ENCODE measurements around the gene OVOL2.
"Not testable (repeated sequence)": the region's sequence is repeated elsewhere in the genome, so short reads cannot be mapped to it uniquely, and the experiment has no call there.

The OVOL2 gene

DNA sequence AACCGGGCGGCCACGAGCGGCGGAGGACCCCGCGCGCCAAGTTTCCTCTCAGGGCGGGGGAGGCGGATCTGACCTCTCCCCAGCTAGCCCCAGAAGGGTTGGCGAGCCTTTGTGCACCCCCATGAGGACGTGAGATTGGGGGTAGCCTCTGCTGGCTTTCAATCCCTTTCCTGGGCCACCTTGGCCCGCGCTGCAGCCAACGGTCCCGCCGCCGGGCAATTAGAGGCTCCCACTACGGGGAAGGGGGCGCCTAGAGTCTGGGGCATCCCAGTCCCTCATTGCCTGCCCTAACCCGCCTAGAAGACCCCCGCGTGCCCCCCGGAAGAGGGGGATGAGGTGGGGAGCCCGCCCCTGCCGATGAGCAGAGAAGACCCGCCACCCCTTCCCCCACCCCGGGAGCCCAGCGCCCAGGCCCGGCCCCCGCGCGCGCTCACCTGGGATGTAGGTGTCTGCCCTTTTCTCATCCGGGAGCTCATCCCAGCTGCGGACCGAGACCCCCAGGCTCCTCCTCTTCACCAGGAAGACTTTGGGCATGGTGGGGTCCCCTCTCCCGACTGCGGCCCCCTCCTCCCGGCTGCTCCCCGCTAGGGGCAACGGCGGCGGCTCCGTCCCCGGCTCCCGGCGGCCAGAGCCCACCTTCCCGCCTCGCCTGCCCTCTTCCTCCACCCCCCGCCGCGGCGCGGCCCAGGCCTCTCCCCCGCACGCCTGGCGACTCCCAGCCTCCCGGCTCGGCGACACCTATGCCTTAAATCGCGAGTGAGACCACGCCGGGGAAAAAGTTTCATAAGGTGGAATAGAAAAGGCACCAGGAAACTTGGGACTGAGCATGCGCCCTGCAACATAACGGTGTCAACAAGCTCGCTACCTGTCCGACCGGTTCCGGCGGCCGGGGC, at the start of gene OVOL2:
Gene OVOL2 (minus strand): TSS at position 816 of the 893 bp plus-strand sequence. CDS start 282 bp downstream, at position 534.
- no peak for DNase-seq (ENCODE audit: low spot score)

DNA sequence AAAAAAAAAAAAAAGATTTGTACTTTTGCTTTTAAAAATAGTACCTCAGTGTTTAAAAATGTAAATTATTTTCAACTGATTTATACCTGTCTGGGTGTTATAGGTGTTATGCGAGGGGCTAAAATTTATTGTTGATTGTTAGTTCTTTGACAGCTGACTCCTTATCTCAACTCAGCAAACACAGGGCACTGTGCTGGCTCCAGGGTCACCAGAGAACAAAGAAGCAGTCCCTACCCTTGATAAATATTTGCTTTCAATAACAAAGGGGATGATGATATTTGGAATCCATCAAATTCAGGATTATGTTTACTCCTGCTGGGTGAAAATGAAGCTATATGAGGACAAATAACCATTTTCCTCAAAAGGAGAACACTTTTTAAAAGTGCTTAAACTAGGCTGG, 45.8 kb upstream of the OVOL2 start:
- DNase-seq (ENCODE audit: low spot score) = no peak

DNA sequence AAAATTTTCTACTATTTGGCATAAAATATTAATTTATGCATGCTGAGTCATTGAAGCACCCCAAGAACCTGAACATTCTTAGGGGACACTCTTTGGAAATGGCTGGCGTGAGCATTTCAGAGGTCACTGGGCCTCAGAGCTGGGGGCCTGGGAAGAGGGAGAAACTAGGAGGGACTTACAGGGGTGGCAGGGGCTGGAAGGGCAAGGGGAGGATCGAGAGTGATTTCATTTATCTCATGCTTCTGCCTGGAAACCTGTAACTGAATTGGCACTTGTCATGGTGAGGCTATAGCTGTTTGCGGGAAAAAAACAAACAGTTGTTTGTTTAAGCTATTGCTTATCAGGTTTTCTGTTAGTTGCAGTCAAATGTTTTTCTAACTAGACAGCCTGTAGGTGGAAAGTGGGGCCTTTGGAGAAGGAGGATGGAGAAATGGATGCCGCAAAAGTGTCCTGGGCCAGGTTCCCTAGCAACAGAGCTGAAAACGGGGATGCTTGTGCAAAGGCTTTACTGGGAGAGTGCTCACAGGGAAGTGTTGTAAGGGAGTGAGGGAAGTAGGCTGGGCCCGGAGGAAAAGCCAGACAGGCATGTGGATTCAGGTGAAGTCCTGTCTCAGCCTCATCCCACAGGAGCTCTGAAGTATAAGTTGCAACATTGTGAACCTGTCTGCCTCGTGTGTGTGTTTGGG, 43.6 kb upstream of the OVOL2 start:
- no peak for DNase-seq (ENCODE audit: low spot score)

- not testable (repeated sequence) for DNase-seq (ENCODE audit: low spot score)
Observed at GRCh38 chr20:18100569-18100968, 42.9 kb upstream of the OVOL2 start.

DNA sequence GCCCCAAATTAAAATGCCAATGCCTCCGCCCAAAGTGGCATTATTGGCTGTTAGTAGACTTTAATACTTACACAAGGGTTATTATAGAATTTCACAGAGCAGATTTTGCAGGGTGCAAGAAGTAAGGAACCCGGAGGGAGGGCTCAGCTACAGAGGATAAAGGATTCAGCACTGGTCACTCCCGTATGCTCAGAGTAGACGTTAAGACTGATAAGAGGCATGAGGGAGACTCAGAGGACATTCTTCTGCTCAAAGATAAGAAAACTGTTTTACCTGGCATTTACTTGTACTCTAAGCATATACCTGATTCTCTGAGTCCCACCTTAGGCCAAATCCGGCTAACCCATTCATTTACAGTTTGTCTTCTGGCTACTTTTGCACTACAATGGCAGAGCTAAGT, 36.5 kb upstream of the OVOL2 start:
- no peak for DNase-seq (ENCODE audit: low spot score)

- no peak for DNase-seq (ENCODE audit: low spot score)
Observed at GRCh38 chr20:18093388-18093787, 35.7 kb upstream of the OVOL2 start.

- DNase-seq (ENCODE audit: low spot score) = no peak
Observed at GRCh38 chr20:18092890-18093289, 35.2 kb upstream of the OVOL2 start.

- DNase-seq (ENCODE audit: low spot score) = no peak
Observed at GRCh38 chr20:18091623-18092022, 33.9 kb upstream of the OVOL2 start.

DNA sequence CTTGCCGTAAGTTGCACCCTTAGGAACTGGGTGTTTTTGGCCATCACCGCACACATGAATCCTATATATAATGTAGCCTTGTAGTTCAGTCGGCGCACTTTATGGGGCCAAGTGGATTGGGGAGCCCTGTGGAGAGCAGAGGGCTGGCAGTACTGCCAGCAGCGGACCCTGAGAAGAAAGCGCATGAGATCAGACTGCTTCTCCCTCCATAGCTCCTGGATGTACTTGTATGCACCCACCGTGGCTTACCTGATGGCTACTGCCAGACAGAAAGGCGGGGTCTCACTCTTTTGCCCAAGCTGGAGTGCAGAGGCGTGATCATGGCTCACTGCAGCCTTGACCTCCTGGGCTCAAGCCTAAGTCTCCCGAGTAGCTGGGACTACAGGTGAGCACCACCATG, 32.8 kb upstream of the OVOL2 start:
- no peak for DNase-seq (ENCODE audit: low spot score)

DNA sequence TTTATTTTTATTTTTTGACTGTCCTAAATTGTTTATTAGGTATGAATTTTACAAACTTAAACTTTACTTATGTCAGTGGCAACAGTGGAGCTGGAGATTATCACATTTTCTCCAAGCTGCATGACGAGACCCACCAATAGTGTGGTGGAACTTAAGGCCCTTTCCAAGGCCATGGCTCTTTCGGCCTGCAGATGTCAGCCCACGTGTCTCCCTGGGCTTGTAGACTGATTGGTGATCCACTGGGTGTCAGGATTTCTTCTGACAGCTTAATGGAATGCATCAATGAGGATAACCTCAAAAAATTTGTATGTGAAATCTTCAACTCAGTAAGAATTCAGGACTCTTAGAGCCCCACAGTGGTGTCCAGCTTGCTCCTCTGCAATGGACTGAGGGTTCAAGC, 32.3 kb upstream of the OVOL2 start:
- DNase-seq (ENCODE audit: low spot score) = no peak

- not testable (repeated sequence) for DNase-seq (ENCODE audit: low spot score)
Observed at GRCh38 chr20:18088841-18089240, 31.1 kb upstream of the OVOL2 start.

DNA sequence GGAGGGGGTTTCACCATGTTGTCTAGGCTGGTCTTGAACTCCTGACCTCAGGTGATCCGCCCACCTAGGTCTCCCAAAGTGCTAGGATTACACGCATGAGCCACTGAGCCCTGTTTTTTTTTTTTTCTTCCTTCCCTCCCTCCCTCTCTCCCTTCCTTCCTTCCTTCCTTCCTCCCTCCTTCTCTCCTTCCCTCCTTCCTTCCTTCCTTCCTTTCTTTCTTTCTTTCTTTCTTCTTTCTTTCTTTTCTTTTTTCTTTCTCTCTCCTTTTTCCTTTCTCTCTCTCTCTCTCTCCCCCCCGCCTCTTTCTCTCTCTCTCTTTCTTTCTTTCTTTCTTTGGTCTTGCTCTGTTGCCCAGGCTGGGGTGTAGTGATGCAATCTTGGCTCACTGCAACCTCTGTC, 30.6 kb upstream of the OVOL2 start:
- DNase-seq (ENCODE audit: low spot score) = not testable (repeated sequence)

GRCh38 chr20:18087054-18087453, 29.3 kb upstream of the OVOL2 start:
- no peak for DNase-seq (ENCODE audit: low spot score)

DNA sequence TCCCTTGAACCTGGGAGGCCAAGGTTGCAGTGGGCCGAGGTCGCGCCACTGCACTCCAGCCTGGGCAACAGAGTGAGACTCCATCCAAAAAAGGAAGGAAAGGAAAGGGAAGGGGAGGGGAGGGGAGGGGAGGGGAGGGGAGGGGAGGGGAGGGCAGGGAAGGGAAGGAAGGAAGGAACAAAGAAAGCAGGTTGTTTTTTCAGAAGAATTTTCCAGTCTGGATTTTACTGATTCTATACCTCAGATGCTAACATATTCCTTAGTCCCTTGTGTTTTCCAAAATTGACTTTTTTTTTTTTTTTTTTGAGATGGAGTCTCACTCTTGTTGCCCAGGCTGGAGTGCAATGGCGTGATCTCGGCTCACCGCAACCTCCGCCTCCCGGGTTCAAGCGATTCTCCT, 23.1 kb upstream of the OVOL2 start:
- not testable (repeated sequence) for DNase-seq (ENCODE audit: low spot score)

- DNase-seq (ENCODE audit: low spot score) = no peak
Observed at GRCh38 chr20:18079756-18080353, 22.1 kb upstream of the OVOL2 start.

DNA sequence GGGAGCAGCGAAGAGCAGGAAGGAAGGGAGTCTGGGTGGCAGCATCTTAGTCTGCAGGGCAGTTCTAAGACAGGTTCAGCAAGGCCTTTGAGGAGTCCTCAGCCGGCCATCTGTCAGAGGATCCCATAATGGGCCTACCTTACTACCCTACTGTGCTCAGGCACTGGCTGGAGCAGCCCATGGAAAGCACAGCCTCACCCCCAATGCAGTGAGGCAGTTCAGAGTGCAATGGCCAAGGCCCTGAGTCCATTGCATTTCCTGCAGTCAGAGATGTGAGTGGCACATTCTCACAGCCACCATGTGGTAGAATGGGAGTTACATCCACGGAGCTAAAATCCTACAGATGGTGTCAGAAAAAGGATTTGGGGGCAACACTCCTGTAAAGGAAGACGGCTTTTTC, 19.4 kb upstream of the OVOL2 start:
- DNase-seq (ENCODE audit: low spot score) = no peak

- DNase-seq (ENCODE audit: low spot score) = no peak
Observed at GRCh38 chr20:18072532-18072931, 14.8 kb upstream of the OVOL2 start.

GRCh38 chr20:18066421-18067333, 9.0 kb upstream of the OVOL2 start:
- no peak for DNase-seq (ENCODE audit: low spot score)

GRCh38 chr20:18063676-18064075, 6.0 kb upstream of the OVOL2 start:
- DNase-seq (ENCODE audit: low spot score) = no peak

- no peak for DNase-seq (ENCODE audit: low spot score)
Observed at GRCh38 chr20:18059603-18060002, 1.9 kb upstream of the OVOL2 start.

DNA sequence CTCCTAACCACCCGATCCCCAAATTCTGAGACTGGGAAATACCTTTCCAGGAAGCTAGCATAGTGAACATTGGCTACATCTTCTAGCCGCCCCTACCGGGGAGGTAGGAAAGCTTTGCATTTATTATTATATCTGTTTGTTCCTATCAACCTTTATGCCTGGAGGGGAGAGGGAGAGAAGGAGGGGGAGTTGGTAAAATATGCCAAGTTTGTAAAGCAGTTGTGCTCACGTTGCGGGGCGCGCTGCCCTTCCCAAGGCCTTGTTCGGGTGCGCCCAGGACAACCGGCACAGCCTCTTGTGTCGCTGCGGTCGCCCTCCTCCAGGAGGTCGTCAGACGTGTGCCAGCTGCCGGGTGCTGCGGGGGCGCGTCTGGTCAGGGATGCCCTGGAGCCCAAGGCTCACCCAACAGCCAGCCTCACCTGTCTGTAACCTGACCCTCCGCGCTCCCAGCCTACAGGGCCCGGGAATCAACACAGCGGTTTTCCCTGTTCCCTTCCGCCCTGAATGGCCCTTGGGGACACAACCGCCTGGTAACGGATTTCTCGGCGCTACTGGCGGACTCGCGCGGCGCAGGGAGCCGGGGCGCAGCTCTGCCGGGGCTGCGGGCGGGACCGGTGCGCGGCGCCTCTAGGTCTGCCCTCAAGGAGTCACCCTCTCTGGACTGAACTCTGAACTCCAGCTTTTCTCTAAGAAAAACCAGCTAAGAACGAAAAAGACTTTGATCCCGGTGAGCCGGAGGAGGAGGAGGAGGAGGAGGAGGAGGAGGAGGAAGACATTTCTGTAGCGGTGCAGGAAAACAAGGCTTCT, 1.1 kb upstream of the OVOL2 start:
- DNase-seq (ENCODE audit: low spot score) = no peak
